ENCODE data around the gene SLC6A5.

- TF ChIP-seq CTCF (IDR thresholded peaks at IDR 0.05; ENCODE audit: low read length) (no peak), EZH2 (optimal IDR thresholded peaks at IDR 0.05; ENCODE audit: low read depth, low read length) (no peak), EZH2phosphoT487 (IDR thresholded peaks at IDR 0.05; ENCODE audit: low read length) (no peak)
Observed at GRCh38 chr11:20639688-20640087, 40.3 kb downstream of the SLC6A5 start.
